NCI-H1436 (cell line): ENCODE data around the gene MS4A10.
A peak's percentile ranks its signal among the peaks of the same experiment; 100 is the strongest.
"Not testable (repeated sequence)": the region's sequence is repeated elsewhere in the genome, so short reads cannot be mapped to it uniquely, and the experiment has no call there.

Experiments
- DNase-seq: peaks from one replicate; lab custom pipeline; 2025; lab: John Stamatoyannopoulos, UW

Gene MS4A10

GRCh38 chr11:60785136-60785535, at the start of gene MS4A10:
Gene MS4A10 (plus strand): TSS chr11:60785333. CDS start chr11:60790336, 5,003 bp downstream.
- no peak for DNase-seq

GRCh38 chr11:60739114-60739513, 46.0 kb upstream of the MS4A10 start:
- no peak for DNase-seq

DNA sequence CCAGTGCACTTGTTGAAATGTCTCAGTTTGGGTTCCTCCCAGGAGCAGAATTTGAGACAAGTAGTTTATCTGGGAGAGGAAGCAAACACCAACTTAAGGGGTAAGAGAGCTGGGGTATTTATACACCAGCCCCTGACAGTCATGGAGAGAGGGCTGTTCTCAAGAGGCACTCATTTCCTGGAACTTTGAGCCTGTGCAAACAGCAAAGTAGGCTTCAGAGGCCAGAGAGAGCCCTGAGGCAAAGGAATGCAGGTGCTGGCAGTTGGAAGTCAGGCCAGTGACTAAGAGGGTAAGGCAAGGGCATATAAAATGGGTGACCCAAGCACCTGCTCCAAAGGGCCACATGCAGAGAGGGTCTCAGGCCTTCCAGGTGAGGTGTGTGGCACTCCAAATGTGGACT, 44.6 kb upstream of the MS4A10 start:
- no peak for DNase-seq

DNA sequence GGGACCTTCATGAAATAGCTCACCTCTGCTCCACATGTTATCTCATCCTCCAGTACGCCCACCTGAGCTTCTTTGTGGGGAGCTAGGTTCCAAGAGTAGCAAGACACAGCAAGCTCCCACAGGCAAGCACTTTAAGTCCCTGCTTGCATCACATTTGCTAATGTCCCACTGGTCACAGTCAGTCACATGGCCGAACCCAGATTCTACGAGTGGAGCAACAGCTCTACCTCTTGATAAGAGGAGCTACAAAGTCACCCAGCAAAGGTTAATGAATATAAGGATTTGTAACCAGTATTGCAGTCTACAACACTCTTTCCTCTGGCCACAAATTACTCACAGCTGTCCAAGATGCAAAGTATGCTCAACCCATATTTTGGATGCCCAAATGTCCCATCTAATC, 43.7 kb upstream of the MS4A10 start:
- no peak for DNase-seq

DNA sequence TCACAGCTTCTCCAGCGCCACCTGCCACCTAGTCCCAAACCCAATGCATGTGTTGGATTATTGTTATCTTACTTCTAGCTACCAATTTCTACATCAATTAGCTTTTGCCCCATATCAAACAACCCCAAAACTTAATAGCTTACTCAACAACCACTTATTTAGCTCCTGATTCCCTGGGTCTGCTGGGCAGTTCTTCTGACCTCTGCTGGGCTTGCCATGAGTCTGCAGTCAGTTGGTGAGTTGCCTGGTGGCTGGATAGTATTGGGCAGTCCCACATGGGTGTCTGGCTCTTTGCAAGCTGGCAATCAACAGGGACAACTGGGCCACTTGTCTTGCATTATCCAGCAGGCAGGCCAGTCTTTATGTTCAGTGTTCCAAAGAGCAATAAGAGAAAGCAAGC, 42.1 kb upstream of the MS4A10 start:
- DNase-seq, result no peak

DNA sequence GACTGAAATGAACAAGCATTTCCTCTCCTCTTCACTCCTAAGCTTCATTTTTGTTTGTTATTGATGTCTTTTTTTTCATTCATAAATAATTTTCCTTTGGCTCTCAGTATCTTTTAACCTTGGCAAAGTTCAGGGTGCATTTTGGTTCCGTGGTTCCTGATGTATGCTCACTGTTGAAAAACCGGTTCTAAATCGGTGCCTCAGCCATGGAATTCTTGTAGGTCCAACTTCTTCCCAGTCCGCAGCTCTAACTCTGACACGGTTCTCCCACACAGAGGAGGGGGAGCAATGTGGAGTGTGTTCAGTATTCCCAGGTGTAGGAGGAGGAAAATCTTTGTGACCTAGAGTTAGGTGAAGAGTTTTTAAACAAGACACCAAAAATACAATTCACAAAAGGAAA, 41.0 kb upstream of the MS4A10 start:
- DNase-seq, result no peak

DNA sequence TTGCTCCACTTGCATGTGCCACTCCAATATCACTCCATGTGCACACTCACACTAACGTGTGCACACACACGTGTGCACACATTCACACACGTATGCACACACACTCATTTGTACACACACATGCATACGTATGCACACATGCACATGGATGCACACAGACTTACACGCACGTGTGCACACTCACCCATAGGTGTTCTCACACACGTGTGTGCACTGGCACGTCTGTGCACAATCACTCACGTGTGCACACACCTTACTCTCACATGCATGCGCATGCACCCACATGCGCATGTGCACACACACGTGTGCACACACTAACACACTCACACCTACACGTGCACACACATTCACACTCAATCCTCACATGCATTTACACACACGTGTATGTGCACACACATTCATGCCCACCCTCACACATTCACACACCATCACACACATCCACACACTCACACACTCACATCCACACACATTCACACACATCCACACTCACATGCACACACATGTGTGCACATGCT, 37.7 kb upstream of the MS4A10 start:
- DNase-seq, result no peak

DNA sequence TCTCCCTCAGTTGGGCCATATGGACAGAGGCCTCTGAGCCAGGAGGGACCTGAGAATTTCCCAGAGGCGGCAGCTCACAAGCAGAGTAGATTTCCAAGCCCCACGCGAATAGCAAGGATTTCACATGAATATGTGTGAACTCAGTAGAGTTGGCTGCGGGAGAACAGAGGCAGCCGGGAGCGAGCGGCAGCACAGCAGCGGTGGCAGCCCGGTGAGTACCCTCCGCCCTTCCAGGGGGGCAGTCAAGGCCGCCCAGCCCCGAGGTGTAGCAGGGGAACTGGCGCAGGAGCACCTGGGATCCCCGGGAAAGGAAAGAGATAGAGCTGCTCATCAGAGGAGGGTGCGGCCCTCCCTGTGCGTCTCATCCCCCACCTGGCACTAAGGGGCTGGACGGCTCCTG, 36.9 kb upstream of the MS4A10 start:
- no peak for DNase-seq

DNA sequence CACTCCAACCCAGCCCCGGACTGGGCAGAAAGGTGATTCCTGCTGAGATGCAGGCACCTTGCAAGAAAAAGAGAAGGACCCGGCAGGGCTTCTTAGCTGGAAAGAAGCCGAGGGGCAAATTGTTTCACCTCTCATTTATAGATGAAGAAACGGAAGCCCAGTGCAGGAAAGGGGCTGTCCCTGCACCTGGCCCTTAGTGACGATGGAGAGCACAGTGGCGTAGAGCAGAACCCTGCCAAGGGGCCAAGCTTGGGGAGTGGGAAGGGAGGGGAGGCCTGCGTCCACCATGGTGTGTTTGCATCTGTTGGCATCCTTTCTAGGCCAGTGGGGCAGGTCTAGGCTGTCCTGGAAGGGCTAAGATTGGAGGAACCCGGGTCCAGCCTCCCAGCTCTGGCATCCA, 36.3 kb upstream of the MS4A10 start:
- no peak for DNase-seq

DNA sequence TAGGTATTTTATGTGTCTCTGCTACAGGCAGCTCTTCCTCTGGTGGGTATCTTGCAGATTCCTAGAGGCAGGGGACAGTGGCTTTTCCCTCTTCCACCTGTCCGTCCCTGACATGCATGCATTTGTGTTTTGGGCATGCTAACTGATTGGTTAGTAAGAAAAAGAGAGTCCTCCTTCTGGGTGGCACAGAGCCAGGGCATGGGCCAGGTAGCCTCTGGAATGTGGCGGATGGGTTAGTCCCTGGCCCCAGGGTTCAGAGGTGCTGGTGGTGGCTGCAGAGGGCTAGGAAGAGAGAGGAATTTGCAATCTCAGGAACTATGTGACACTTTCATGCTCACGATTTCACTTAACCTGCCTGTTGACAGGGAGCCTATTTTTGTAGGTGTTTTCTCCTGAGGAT, 34.2 kb upstream of the MS4A10 start:
- DNase-seq, result no peak

DNA sequence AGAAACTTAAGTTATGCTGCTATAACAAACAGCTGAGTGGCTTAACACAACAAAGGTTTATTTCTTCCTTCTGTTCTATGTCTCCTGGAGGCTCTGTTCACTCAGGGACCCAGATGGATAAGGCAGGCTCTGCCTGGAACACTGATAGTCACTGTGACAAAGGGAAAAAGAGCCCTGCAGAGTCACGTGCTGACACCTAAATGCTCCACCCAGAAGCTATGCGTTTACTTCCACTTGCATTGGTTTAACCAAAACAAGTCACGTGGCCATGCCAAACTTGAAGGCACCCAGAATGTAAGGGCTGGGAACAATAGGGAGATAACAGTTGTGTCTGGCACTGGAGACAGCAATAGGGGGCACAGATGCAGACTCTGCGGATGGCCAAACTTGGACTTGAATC, 31.8 kb upstream of the MS4A10 start:
- no peak for DNase-seq

DNA sequence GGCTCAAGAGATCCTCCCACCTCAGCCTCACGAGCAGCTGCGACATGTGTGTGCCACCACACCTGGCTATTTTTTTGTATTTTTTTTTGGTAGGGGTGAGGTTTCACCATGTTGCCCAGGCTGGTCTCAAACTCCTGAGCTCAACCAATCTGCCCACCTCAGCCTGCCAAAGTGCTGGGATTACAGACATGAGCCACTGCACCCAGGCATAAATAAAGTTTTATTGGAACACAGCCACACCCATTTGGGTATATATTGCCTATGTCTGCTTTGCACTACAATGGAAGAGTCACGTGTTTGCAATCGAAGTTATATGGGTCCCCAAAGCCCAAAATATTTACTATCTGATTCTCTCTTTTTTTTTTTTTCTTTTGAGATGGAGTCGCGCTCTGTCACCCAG, 30.2 kb upstream of the MS4A10 start:
- DNase-seq, result no peak

DNA sequence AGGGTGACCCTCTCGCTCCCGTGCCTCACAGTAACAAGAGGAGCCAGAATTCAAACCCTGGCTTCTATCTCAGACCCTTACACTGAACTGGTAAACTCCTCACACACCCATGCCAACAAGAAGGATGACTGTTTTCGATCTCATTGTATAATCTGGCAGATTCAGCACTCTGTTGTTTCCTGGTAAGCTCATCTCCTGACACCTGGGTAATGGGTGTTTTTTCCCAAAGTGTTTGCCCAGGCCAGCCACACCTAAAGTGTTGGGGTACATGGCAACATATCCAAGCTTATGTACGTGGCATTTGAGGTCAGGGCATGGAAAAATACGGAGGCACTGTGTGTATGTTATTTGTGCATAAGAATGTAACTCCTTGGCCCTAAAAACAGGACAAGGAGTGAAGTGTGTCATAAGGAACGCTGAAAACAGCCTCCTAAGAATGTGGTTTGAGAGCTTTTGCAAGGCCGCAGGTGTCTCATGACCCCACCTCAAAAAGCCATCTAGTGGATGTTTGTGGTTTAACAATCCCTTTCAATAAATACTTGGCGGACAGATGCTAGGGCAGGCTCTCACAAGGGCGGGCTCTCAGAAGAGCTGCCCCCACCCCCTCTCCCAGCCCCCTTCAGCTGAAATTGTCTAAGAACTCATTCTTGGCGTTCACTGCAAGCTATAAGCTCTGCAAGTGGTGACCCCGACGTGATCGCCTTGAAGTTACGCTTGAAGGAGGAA, 28.7 kb upstream of the MS4A10 start, which contains the start of gene MS4A15:
Gene MS4A15 (plus strand): TSS at position 561 of the 726 bp plus-strand sequence. CDS start 6,867 bp downstream, outside the sequence.
- no peak for DNase-seq

GRCh38 chr11:60757231-60757800, 27.8 kb upstream of the MS4A10 start:
- DNase-seq, result no peak

- DNase-seq, result not testable (repeated sequence)
These were observed 26.5 kb upstream of the MS4A10 start for GRCh38 chr11:60758671-60759070.

- DNase-seq, result not testable (repeated sequence)
These were observed 25.5 kb upstream of the MS4A10 start for GRCh38 chr11:60759438-60760225.

DNA sequence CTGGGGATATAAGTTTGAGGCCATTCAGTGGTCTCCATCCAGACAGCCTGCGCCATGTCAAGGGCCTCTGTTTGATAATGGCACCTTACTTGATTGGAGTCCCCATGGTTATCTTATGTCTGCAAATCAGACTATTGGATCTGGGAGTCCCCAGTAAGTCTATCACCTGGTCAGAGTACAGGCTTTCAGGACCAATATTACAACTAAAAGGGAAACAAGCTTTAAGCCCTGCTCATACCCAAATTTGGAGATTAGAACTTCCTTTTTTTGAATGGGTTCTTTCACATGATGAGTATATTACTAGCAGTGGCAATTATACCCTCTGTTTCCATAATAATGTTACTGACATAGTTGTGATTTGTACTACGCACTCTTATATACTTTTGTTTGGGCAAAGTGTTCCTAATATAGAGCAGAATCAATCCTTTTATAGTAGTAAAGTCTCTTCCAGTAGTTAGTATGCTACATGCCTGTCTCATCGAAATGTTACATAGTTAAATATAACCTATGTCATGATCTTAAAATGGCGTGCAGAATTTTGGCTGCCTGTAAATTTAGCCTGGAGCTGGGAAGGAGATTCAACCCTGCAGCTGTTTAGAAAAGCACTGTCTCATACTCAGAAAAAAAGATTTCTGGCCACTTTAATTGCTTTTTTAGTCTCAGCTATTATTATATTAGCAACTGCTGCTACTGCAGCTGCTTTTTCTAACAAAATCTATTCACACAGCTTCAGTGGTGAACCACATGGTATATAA, 23.5 kb upstream of the MS4A10 start:
- DNase-seq, result no peak

- peak; percentile 30 for DNase-seq
These were observed 22.1 kb upstream of the MS4A10 start for GRCh38 chr11:60762851-60763691.

GRCh38 chr11:60763692-60764369, 21.3 kb upstream of the MS4A10 start:
- DNase-seq, result no peak

- DNase-seq, result no peak
These were observed 20.3 kb upstream of the MS4A10 start for GRCh38 chr11:60764879-60765278.

GRCh38 chr11:60765355-60765754, 19.8 kb upstream of the MS4A10 start:
- no peak for DNase-seq
